Stomach (tissue), 9 donors: Measurements from ENCODE around the gene TMEM208. TPM values are rescaled to one million over a fixed set of nuclear protein-coding genes. Genes with fewer than 3 reads are reported as not detected.
A peak's percentile ranks its signal among the peaks of the same experiment; 100 is the strongest.

ENCODE experiments used
- DNase-seq, 2 donors: peaks; one replicate each; pipeline versions ENCODE4 v3.0.0 to v3.0.0-alpha.2; 2013 to 2019
- H3K27ac ChIP-seq, 5 donors: fragments of 200-600 bp in 4 of 5; sonication (generic) in 4 of 5; one replicate each; pipeline ENCODE4 v1.5.1; 2013 to 2019; ENCODE audit warnings: mild to moderate bottlenecking in 1 of 5, moderate library complexity in 1 of 5
- H3K27me3 ChIP-seq, 3 donors: fragments of 200-600 bp; sonication (generic); one replicate each; pipeline ENCODE4 v1.5.1; 2017 to 2019; ENCODE audit warnings: mixed run types in 1 of 3
- H3K36me3 ChIP-seq, 4 donors: fragments of 200-600 bp; sonication (generic); 1 replicate in 3 of 4; 2 replicates in 1 of 4; pipeline ENCODE4 v1.5.1; 2016 to 2019
- H3K4me1 ChIP-seq, 4 donors: fragments of 200-600 bp; sonication (generic); one replicate each; pipeline ENCODE4 v1.5.1; 2016 to 2019
- H3K4me3 ChIP-seq, 4 donors: fragments of 200-600 bp; sonication (generic) in 3 of 4; one replicate each; pipeline ENCODE4 v1.5.1; 2016 to 2019; ENCODE audit warnings: mild to moderate bottlenecking in 1 of 4
- H3K9me3 ChIP-seq, 4 donors: fragments of 200-600 bp; sonication (generic); one replicate each; pipeline ENCODE4 v1.5.1; 2016 to 2019
- EP300 ChIP-seq: sonication (generic); formaldehyde crosslinking; IDR thresholded peaks from one replicate; pipeline ENCODE4 v1.6.1; 2017; ENCODE audit warnings: antibody characterized with exemption
- POLR2A ChIP-seq, 4 donors: fragments of 450-650 bp; IDR thresholded peaks; one replicate each; pipeline ENCODE4 v1.6.1; 2016; ENCODE audit warnings: antibody characterized with exemption in 4 of 4, control low read depth in 2 of 4, mild to moderate bottlenecking in 1 of 4, moderate library complexity in 1 of 4
- POLR2AphosphoS5 ChIP-seq, 3 donors: sonication (generic); formaldehyde crosslinking; IDR thresholded peaks; one replicate each; pipeline ENCODE4 v1.6.1; 2016; ENCODE audit warnings: antibody characterized with exemption in 3 of 3
- WGBS, 5 donors: extraction: QIAGEN DNeasy Blood & Tissue Kit in 3 of 5; methylation state at CpG; one replicate each; pipeline versions ENCODE4 v1.1.5 to v1.1.7; 2013 to 2018; 5-methylcytosine and 5-hydroxymethylcytosine counted together
- intact Hi-C: fragments of 100-400 bp; cut with DNase I; formaldehyde crosslinking; loops from one replicate; pipeline ENCODE4 v1.15.1; 2023; ENCODE audit warnings: low total_unique reads
- polyA plus RNA-seq, 3 donors: library from polyadenylated mRNA; stranded (reverse); fragments of 200-250 nt; gene quantifications; one replicate each; pipeline ENCODE4 v1.2.3, GENCODE V29; 2013
- total RNA-seq, 5 donors: library from RNA; depleted of rRNA; stranded (reverse); fragments of >200 nt; gene quantifications; one replicate each; pipeline versions ENCODE4 v1.1.0 to v1.2.3, GENCODE V29; 2014 to 2016
- TF ChIP-seq, protein P1 (sequence below), 7 experiments: fragments of 450-650 bp in 4 of 7; fragments of 200-600 bp in 3 of 7; sonication (generic) in 3 of 7; IDR thresholded peaks; one replicate each; pipeline ENCODE4 v1.5.1; 2016 to 2019; ENCODE audit warnings: antibody characterized with exemption in 7 of 7, control low read depth in 2 of 7, mild to moderate bottlenecking in 1 of 7
- donor health status: healthy with polysubstance abuse.
- donor health status: Bipolar disorder and iron deficiency.
- donor health status: healthy.

The TMEM208 gene
- total and polyA plus RNA-seq, 8 donors, result 8.7 to 141 (median 51.0) TPM

- Histone ChIP-seq H3K9me3 (no peaks in the 10 kb centered on the region), H3K4me3 (peak overlapping the region; percentile 92 to 100 (median 99)), H3K36me3 (peaks cover 28 to 53% (median 46%) of the 10 kb centered on the region in 4 donors), H3K4me1 (peaks cover 9 to 55% (median 38%) of the 10 kb centered on the region in 4 donors), H3K27me3 (no peaks in the 10 kb centered on the region), H3K27ac (peak overlapping the region; percentile 74 to 87 (median 86))
- WGBS, 5 donors, result 9 to 18% (median 11%) methylated on average over 12 of the region's 12 CpGs
- TF ChIP-seq EP300 (no peak), POLR2A (IDR thresholded peaks at IDR 0.05) (no peak), POLR2AphosphoS5 (IDR thresholded peaks at IDR 0.05) (no peak)
- TF ChIP-seq, protein P1, sequence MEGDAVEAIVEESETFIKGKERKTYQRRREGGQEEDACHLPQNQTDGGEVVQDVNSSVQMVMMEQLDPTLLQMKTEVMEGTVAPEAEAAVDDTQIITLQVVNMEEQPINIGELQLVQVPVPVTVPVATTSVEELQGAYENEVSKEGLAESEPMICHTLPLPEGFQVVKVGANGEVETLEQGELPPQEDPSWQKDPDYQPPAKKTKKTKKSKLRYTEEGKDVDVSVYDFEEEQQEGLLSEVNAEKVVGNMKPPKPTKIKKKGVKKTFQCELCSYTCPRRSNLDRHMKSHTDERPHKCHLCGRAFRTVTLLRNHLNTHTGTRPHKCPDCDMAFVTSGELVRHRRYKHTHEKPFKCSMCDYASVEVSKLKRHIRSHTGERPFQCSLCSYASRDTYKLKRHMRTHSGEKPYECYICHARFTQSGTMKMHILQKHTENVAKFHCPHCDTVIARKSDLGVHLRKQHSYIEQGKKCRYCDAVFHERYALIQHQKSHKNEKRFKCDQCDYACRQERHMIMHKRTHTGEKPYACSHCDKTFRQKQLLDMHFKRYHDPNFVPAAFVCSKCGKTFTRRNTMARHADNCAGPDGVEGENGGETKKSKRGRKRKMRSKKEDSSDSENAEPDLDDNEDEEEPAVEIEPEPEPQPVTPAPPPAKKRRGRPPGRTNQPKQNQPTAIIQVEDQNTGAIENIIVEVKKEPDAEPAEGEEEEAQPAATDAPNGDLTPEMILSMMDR (IDR thresholded peaks at IDR 0.05), result no peak
- DNase-seq, result no peak
- intact Hi-C loops, result no loop called here
These were observed 614 bp downstream of the TMEM208 start for GRCh38 chr16:67227567-67227921.

DNA sequence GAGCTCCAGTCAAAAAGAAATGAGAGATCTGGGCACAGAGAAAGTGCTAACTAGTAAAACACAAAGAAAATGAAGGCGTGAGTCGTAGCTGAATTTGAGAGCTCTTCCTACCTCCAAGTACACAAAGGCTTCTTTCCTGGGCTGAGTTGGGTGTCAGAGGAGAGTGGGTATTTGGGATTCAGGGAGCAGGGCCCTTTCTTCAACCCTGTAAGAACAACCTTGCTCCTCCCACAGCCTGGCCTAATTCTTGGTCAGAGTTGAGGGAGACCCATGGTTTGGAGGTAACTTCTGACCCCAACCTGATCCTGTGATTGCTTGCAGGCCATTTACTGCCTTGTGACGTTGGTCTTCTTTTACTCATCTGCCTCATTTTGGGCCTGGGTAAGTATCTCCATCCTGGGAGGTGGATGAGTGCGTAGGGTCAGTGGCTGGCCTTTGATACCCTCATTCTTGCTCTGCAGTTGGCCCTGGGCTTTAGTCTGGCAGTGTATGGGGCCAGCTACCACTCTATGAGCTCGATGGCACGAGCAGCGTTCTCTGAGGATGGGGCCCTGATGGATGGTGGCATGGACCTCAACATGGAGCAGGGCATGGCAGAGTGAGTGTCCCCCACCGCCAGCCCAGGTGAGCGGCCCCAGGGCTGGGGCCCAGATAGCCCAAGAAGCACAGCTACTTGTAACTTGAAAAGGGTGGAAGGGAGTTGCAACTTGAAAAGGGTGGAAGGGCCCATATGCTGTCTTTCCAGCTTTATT lies 1.3 kb downstream of the TMEM208 start:
- TF ChIP-seq POLR2AphosphoS5 (IDR thresholded peaks at IDR 0.05) (no peak), POLR2A (IDR thresholded peaks at IDR 0.05) (no peak), EP300 (no peak)
- TF ChIP-seq, protein P1 (IDR thresholded peaks at IDR 0.05), result no peak

DNA sequence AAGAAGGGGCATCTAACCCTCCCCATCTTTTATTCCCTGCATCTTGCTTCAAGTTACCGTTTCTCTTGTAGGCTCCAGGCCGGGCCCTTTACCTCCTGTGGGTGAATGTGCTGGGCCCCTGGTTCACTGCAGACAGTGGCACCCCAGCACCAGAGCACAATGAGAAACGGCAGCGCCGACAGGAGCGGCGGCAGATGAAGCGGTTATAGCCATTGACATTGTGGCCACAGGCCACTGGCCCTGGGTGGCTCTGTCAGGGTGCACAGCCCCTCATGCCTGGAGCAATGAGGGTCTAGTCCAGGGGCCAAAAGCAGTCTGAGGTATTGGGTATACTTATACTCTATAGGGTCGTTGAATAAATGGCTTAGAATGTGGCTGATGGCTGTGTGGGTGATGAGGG lies 2.0 kb downstream of the TMEM208 start:
- intact Hi-C loops, result no loop called here
- 82 to 92% (median 88%) methylated on average over 9 of the region's 9 CpGs for WGBS, 5 donors
- Histone ChIP-seq H3K36me3 (peaks cover 34 to 60% (median 59%) of the 10 kb centered on the region in 4 donors), H3K4me3 (no peak overlapping the region), H3K9me3 (no peaks in the 10 kb centered on the region), H3K4me1 (peaks cover 9 to 44% (median 34%) of the 10 kb centered on the region in 4 donors), H3K27me3 (no peaks in the 10 kb centered on the region), H3K27ac (no peak overlapping the region)
- no peak for TF ChIP-seq POLR2A (IDR thresholded peaks at IDR 0.05)
- TF ChIP-seq POLR2AphosphoS5 (IDR thresholded peaks at IDR 0.05), result no peak
- TF ChIP-seq, protein P1 (IDR thresholded peaks at IDR 0.05), result no peak
- TF ChIP-seq EP300, result no peak
- no peak for DNase-seq

More for the DNA sequence above, 1.3 kb downstream of the TMEM208 start:
- Histone ChIP-seq H3K36me3 (peaks cover 29 to 57% (median 53%) of the 10 kb centered on the region in 4 donors), H3K27ac (peak overlapping the region in 2 of 5 donors; percentile 86 to 87), H3K27me3 (no peaks in the 10 kb centered on the region), H3K4me1 (peaks cover 9 to 49% (median 38%) of the 10 kb centered on the region in 4 donors), H3K4me3 (peak overlapping the region; percentile 92 to 100 (median 99)), H3K9me3 (no peaks in the 10 kb centered on the region)
- DNase-seq, result no peak
- intact Hi-C loops, result no loop called here
- 79 to 91% (median 87%) methylated on average over 8 to 9 of the region's 9 CpGs for WGBS, 5 donors

DNA sequence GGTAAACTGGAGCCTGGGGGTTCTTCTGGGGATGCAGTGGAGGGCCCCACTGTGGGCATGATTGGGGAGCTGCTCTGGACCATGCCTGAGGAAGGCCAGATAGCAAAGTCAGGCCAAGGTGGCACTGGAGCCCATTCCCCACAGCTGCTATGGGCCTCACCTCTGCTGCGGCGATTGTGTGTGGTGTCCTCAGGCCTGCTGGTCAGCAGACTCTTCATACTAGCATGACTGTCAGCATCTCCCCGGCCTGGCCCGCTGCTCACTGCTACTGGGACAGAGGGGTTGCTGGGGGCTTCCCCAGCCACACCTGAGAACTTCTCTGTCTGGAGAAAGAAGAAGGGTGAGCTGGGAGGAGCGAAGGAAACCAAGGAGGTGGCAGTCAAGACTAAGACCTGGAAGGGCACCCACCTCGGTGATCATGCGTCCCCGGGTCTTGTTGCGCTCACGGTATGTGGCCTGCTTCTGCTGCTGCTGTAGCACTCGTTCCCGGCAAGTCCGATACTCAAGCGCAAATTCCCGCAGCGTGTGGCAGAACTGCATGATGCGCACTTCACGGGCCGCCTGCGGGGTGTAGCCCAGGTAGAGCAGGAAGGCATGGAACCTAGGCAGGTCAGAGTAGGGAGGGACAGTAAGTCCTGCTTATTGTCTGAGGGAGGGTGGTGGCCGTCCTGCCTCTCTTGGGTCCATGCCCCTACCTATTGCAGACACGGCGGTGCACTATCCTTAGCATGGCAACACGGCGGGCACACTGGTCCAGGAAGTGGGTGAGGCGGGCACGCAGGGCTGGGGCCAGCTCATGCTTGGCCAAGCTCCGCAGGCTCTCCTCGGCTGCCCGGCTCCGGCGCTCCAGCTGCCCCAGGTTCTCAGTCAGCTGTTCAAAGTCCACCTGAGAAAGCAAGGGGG lies 3.2 kb downstream of the TMEM208 start:
- Histone ChIP-seq H3K4me3 (no peak overlapping the region), H3K27me3 (no peaks in the 10 kb centered on the region), H3K9me3 (no peaks in the 10 kb centered on the region), H3K4me1 (peaks cover 9 to 34% (median 27%) of the 10 kb centered on the region in 4 donors), H3K27ac (no peak overlapping the region), H3K36me3 (peaks cover 37 to 73% (median 71%) of the 10 kb centered on the region in 4 donors)
- no peak for DNase-seq
- intact Hi-C loops, result no loop called here
- TF ChIP-seq POLR2AphosphoS5 (IDR thresholded peaks at IDR 0.05), result no peak
- TF ChIP-seq EP300, result no peak
- no peak for TF ChIP-seq POLR2A (IDR thresholded peaks at IDR 0.05)
- TF ChIP-seq, protein P1 (IDR thresholded peaks at IDR 0.05), result no peak
- WGBS, 5 donors, result 84 to 93% (median 89%) methylated on average over 31 to 32 of the region's 32 CpGs
